ENCODE measurements around the gene MAP4K1.
"Not testable (repeated sequence)": the region's sequence is repeated elsewhere in the genome, so short reads cannot be mapped to it uniquely, and the experiment has no call there.

Gene MAP4K1

GRCh38 chr19:38614289-38614688 is 3.5 kb downstream of the MAP4K1 start:
- no peak overlapping the region for H3K27ac ChIP-seq
- no peak for TF ChIP-seq CTCF (conservative IDR thresholded peaks at IDR 0.05)

- H3K27ac ChIP-seq: no peak overlapping the region
- TF ChIP-seq CTCF (conservative IDR thresholded peaks at IDR 0.05): no peak
Observed at GRCh38 chr19:38606131-38606530, 11.6 kb downstream of the MAP4K1 start.

- H3K27ac ChIP-seq: not testable (repeated sequence)
Observed at GRCh38 chr19:38602856-38603255, 14.9 kb downstream of the MAP4K1 start.

- no peak overlapping the region for H3K27ac ChIP-seq
- TF ChIP-seq CTCF (conservative IDR thresholded peaks at IDR 0.05): no peak
Observed at GRCh38 chr19:38599722-38600121, 18.0 kb downstream of the MAP4K1 start.

- no peak for TF ChIP-seq CTCF (conservative IDR thresholded peaks at IDR 0.05)
- H3K27ac ChIP-seq: no peak overlapping the region; the same call in 1 of the 2 replicates
Observed at GRCh38 chr19:38597075-38597474, 20.7 kb downstream of the MAP4K1 start.

- H3K27ac ChIP-seq: peak overlapping the region; percentile 61
- TF ChIP-seq CTCF (conservative IDR thresholded peaks at IDR 0.05): no peak
Observed at GRCh38 chr19:38596057-38596981, 21.4 kb downstream of the MAP4K1 start.

- H3K27ac ChIP-seq: no peak overlapping the region
- TF ChIP-seq CTCF (conservative IDR thresholded peaks at IDR 0.05): no peak
Observed at GRCh38 chr19:38592940-38593339, 24.8 kb downstream of the MAP4K1 start.

- H3K27ac ChIP-seq: no peak overlapping the region
- TF ChIP-seq CTCF (conservative IDR thresholded peaks at IDR 0.05): no peak
Observed at GRCh38 chr19:38588041-38588440, 29.7 kb downstream of the MAP4K1 start.

All from VCaP (cell line).